ENCODE results near the gene HDAC9.

DNA sequence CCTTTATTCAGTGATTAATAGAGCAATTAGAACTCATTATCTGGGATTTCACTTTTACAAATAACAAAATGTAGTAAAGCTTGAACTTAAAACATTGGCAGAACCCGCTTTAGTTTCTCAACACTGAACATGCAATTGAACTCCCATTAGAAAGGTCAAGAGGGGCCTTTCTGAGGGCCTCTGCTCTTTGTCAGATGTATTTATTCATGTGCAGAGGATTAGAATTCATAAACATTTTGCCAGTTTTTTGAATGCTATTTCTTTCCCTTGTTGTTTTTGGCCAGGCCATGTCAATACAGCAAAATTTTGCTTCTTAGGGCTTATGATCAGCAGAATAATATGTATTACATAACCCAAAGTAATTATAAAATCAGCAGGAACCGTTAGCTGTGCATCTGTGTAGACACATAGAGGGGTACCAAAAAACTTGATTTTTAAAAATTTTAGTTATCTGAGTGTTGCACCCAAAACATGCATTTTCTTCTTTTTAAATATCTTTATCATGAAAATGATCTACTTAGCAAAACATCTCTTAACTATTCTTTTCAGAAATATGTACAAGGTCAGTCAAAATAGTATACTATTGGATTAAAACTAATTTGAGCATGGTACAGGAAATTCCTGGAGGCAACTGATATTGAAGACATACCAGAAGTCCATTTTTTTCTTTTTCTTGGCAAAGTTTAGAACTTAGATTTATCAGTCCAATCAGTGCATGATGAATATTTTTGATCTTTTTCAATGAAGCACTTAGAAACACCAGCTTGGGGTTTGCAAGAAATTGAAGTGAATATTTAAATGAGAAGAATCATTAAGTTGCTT, 444.4 kb downstream of the HDAC9 start:
- TF ChIP-seq, protein P1, sequence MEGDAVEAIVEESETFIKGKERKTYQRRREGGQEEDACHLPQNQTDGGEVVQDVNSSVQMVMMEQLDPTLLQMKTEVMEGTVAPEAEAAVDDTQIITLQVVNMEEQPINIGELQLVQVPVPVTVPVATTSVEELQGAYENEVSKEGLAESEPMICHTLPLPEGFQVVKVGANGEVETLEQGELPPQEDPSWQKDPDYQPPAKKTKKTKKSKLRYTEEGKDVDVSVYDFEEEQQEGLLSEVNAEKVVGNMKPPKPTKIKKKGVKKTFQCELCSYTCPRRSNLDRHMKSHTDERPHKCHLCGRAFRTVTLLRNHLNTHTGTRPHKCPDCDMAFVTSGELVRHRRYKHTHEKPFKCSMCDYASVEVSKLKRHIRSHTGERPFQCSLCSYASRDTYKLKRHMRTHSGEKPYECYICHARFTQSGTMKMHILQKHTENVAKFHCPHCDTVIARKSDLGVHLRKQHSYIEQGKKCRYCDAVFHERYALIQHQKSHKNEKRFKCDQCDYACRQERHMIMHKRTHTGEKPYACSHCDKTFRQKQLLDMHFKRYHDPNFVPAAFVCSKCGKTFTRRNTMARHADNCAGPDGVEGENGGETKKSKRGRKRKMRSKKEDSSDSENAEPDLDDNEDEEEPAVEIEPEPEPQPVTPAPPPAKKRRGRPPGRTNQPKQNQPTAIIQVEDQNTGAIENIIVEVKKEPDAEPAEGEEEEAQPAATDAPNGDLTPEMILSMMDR (conservative IDR thresholded peaks at IDR 0.05; ENCODE audit: low read length), result no peak
- no peak for TF ChIP-seq EZH2phosphoT487 (IDR thresholded peaks at IDR 0.05; ENCODE audit: borderline replicate concordance)

Measured in Loucy (cell line).